ENCODE measurements around the gene PEDS1.
"Not testable (repeated sequence)": the region's sequence is repeated elsewhere in the genome, so short reads cannot be mapped to it uniquely, and the experiment has no call there.

PEDS1 gene

GRCh38 chr20:50189681-50190250 is 36.2 kb upstream of the PEDS1 start:
- DNase-seq = no peak

DNA sequence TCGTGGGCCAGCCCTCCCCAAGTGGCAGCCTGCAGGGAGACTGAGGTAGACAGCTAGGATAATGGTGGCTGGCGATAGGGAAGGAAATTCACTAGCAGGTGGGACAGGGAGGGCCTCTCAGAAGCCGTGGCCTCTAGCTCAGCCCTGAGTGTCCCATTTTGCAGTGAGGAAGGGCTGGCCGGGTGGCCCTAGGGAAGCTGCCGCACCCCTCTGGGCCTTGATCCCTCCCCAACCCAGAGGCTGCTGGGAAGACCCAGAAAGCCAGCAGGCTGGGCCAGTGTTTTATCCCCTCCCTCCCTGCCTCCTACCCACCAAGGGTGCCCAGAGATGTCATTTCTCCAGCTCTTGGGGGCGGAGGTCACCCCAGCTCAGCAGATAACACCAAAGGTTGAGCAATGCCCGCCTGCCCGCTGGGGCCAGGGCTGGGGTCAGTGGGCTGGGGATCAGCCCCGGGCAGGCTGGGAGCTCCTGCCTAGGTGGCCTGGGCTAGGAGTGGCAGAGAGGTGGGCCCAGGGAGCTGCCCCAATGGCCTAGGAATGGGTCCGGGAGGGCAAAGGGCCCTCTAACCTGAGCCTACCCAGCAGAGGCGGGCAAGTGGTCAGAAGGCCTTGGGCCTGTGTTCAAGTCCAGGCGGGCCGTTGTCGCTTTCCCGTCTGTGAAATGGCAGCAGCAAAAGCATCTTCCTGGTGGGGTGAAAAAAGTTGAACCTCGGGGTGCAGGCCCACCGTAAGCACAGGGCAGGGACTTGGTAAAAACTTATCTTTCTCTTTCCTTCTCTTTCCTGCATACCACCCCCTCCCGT is 35.6 kb upstream of the PEDS1 start:
- no peak for DNase-seq

GRCh38 chr20:50188287-50188688 is 34.8 kb upstream of the PEDS1 start:
- DNase-seq = no peak

DNA sequence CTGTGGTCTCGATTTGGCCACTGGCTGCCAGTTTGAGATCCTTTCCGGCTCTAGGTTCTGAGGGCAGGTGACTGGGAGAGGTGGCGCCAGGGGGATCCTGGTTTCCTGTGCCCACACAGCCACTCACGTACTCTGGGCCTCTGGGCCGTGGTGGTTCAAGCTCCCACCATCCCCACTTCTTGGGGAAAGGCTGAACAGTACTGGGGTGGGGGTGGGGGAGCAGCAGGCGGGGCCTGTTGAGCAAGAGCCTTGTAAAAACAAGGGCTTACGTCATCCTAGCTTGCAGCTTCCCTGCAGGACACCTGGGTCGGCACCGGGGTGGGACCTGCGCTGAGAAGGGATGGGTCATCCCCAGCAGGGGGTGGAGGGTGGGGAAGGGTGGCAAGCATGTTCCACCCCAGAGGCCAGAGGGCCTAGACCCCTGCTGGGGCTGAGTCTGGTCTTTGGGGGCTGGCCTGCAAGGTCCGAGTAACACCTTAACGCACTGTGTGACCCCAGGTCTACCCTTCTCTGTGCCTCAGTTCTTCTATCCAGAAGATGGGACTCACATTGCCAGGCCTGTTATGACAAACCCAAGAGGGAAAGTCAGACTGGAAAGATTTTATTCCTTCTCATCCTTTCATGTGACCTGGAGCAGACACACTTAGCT is 34.0 kb upstream of the PEDS1 start:
- DNase-seq = no peak

DNA sequence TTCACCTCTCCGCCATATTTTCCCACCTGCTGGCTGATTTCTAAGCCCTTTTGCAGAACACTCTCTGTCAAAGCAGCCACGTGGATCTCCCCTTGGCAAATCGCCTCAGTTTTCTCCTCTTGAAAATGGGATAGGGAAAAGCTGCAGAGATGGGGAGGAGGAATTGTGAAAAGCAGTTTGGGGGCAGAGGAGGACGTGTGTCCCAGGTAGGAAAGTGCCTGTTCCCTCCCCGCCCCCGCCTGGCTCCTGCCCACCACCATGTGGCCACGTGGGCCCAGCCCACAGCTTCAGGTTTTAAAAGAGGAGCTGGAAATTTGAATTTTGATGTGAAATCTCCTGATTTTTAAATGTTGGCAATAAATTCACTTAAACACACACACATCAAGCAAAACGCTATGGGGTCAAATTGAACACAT is 33.5 kb upstream of the PEDS1 start:
- no peak for DNase-seq

GRCh38 chr20:50186151-50186885 is 32.8 kb upstream of the PEDS1 start:
- no peak for DNase-seq

DNA sequence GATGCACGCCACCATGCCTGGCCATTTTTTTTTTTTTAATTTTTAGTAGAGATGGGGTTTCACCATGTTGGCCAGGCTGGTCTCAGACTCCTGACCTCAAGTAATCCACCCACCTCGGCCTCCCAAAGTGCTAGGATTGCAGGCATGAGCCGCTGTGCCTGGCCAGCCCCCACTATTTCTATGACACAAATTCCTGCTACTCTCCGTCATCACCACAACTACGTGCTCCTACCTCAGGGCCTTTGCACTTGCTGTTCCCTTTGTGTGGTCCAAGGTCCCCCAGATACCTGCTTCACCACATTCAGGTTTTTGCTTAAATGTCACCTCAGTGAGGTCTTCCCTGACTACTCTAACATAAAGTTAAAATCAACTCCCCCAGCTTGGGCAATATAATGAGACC is 31.9 kb upstream of the PEDS1 start:
- DNase-seq = no peak

- DNase-seq = no peak
These were observed 28.8 kb upstream of the PEDS1 start for GRCh38 chr20:50182346-50182745.

- DNase-seq = no peak
These were observed 27.8 kb upstream of the PEDS1 start for GRCh38 chr20:50181344-50181743.

GRCh38 chr20:50178672-50179071 is 25.1 kb upstream of the PEDS1 start:
- DNase-seq = not testable (repeated sequence)

- DNase-seq = no peak
These were observed 22.7 kb upstream of the PEDS1 start for GRCh38 chr20:50175938-50176933.

DNA sequence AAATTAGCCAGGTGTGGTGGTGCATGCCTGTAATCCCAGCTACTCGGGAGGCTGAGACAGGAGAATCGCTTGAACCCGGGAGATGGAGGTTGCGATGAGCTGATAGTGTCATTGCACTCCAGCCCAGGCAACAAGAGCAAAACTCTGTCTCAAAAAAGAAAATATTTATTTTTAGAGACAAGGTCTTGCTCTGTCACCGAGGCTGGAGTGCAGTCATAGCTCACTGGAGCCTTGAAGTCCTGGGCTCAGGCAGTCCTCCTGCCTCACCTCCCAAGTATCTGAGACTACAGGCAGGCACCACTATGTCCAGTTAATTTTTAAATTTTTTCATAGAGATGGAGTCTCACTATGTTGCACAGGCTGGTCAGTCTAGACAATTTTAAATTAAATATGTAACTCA is 20.9 kb upstream of the PEDS1 start:
- no peak for DNase-seq

DNA sequence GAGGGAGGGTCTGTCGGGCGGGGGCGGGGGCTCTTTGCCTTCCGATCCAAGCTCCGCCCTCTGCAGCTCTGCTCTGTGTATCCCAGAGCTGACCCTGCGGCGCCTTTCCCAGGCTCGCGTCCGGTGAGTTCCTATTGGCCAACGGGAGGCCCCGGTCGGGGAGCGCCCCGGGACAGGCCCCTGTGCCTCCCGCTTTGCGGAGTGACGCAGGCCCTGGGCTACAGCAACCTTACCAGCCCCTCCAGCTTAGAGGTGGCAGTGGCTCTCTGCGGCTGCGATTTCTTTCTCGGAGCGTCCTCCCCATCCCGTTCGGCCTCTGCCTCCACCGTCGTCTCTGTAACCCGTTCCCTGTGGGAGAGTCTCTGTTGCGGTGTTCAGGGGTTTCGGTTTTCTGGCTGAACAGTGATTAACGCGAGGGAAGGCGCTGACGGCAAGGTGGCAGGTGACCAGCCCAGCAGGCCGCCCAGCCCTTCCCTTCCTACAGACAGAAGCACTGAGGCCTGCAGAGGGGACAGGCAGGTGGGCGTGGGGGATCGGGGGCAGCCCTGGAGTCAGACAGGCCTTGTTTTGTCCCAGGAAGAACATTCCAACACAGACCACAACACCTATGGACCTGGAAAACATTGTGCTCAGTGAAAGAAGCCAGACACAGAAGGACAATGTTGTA is 19.0 kb upstream of the PEDS1 start:
- DNase-seq = no peak

DNA sequence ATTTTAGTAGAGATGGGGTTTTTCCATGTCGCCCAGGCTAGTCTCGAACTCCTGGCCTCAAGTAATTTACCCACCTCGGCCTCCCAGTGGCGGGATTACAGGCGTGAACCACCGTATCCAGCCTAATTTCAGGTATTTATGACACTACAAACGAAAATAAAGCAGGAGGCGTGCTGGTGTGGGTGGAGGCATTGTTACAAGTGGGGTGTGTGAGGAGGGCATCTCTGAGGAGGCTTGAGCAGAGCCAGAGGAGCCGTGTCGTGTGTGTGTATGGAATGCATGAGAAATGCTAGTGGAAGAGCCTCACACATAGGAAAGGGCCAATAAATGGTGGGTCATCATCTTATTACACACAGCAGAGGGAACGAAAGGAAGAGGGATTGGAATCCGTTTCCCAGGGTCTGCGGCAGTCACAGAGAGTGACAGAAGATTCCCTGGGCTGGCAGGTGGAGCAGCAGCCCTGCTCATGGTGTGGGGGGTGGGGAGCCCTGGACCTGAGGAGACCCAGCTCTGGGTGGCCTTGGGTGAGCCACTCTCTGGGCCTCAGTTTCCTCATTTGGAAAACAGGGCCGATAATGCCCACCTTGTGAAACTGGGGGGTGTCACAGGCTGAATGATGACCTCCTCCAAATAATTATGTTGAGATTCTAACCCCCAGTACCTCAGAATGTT is 17.2 kb upstream of the PEDS1 start:
- no peak for DNase-seq

GRCh38 chr20:50169329-50169823 is 15.9 kb upstream of the PEDS1 start:
- no peak for DNase-seq

DNA sequence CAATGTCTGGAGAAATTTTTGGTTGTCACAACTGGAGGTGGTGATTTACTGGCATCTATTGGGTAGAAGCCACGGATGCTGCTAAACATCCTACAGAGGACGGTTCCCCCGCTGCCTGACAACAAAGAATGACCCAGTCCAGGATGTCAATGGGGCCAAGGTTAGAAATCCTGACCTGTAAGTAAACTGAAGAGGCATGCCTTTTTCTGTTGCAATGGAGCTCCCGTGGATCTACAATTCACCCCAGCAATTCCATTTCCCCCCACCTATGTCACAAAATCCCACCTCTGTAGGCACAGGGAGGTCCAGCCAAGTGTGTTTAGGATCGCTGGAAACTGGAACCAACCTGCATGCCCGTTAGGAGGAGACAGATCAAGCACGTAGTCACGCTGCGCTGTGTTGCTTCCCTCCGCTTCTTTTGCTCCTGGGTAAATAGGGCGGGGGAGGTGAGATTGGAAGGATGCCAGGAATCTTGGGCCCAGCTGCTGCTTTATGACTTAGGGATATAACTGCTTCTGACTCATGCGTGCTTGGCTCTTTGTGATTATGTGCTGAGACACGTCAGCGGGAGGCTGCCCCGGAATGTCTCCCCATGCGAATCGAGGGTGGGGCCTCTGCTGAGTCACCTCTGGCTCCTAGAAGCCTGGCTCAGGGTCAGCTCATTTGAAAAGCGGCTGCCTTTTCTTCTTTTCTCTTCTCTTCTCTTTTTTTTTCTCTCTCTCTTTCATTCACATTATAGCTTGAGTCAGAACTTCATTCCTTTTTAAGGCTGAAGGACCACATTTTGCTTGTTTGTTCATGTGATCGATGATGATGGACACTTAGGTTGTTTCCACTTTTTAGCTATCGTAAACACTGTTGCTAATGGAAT is 12.4 kb upstream of the PEDS1 start:
- DNase-seq = peak; percentile 90

- DNase-seq = no peak
These were observed 10.2 kb upstream of the PEDS1 start for GRCh38 chr20:50163570-50164317.

DNA sequence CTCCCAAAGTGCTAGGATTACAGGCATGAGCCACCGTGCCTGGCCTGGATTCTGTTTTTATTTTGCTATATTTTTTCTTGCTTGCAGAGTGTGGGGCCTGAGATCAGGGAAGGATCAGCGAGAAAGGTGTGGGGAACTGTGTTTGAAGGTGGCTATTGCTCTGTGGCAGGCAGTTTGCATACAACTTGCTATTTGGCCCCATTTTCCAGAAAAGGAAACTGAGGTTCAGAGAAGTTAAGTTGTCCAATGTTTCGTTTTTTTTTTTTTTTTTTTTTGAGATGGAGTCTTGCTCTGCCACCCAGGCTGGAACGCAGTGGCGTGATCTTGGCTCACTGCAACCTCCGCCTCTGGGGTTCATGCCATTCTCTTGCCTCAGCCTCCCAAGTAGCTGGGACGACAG is 8.0 kb upstream of the PEDS1 start:
- not testable (repeated sequence) for DNase-seq

- no peak for DNase-seq
These were observed 397 bp downstream of the PEDS1 start for GRCh38 chr20:50153153-50153499.

Data from SIG-M5 (cell line).